Endothelial cell of hepatic sinusoid (primary cell): ENCODE measurements around the gene PCSK4.

Experiments used
- in situ Hi-C: cut with HindIII; loops from 2 replicates; pipeline ENCODE4 v1.10.0; 2017; ENCODE audit warnings: low sequenced_read_pairs

The PCSK4 gene

GRCh38 chr19:1472231-1473084 lies 17.7 kb downstream of the PCSK4 start:
- in situ Hi-C loops, result loop anchor here (5.0 to 10.0 kb wide), 3 partner anchors 52 to 190 kb away; partner anchors contain the start of gene PLK5

GRCh38 chr19:1471515-1472160 lies 18.5 kb downstream of the PCSK4 start:
- in situ Hi-C loops, result loop anchor here (5.0 to 10.0 kb wide), 3 partner anchors 53 to 189 kb away; partner anchors contain the start of gene PLK5

GRCh38 chr19:1471010-1471514 lies 19.1 kb downstream of the PCSK4 start:
- in situ Hi-C loops, result loop anchor here (5.0 to 10.0 kb wide), 3 partner anchors 54 to 189 kb away; partner anchors contain the start of gene PLK5

GRCh38 chr19:1470305-1471009 lies 19.7 kb downstream of the PCSK4 start:
- in situ Hi-C loops, result loop anchor here (5.0 to 10.0 kb wide), 3 partner anchors 54 to 188 kb away; partner anchors contain the start of gene PLK5

GRCh38 chr19:1470055-1470304 lies 20.2 kb downstream of the PCSK4 start:
- in situ Hi-C loops, result loop anchor here (5.0 to 10.0 kb wide), 3 partner anchors 55 to 188 kb away; partner anchors contain the start of gene PLK5

- in situ Hi-C loops, result loop anchor here (5.0 to 10.0 kb wide), 3 partner anchors 55 to 187 kb away; partner anchors contain the start of gene PLK5
Observed at GRCh38 chr19:1469255-1470054, 20.7 kb downstream of the PCSK4 start.

- in situ Hi-C loops, result no loop called here
Observed at GRCh38 chr19:1468821-1469254, 21.3 kb downstream of the PCSK4 start.

GRCh38 chr19:1468274-1468820 lies 21.8 kb downstream of the PCSK4 start:
- in situ Hi-C loops, result no loop called here

- in situ Hi-C loops, result no loop called here
Observed at GRCh38 chr19:1467490-1468273, 22.5 kb downstream of the PCSK4 start.

GRCh38 chr19:1467215-1467489 lies 23.0 kb downstream of the PCSK4 start:
- in situ Hi-C loops, result no loop called here

GRCh38 chr19:1466461-1467214 lies 23.5 kb downstream of the PCSK4 start:
- in situ Hi-C loops, result no loop called here

- in situ Hi-C loops, result no loop called here
Observed at GRCh38 chr19:1466018-1466460, 24.1 kb downstream of the PCSK4 start.

- in situ Hi-C loops, result no loop called here
Observed at GRCh38 chr19:1465191-1466016, 24.7 kb downstream of the PCSK4 start.

GRCh38 chr19:1461862-1462261 lies 28.3 kb downstream of the PCSK4 start:
- in situ Hi-C loops, result no loop called here

GRCh38 chr19:1460033-1460995 lies 29.8 kb downstream of the PCSK4 start:
- in situ Hi-C loops, result no loop called here

GRCh38 chr19:1459479-1459878 lies 30.7 kb downstream of the PCSK4 start:
- in situ Hi-C loops, result no loop called here

- in situ Hi-C loops, result no loop called here
Observed at GRCh38 chr19:1457892-1458291, 32.3 kb downstream of the PCSK4 start.
